Measurements from ENCODE around the gene RALGAPA2.

DNA sequence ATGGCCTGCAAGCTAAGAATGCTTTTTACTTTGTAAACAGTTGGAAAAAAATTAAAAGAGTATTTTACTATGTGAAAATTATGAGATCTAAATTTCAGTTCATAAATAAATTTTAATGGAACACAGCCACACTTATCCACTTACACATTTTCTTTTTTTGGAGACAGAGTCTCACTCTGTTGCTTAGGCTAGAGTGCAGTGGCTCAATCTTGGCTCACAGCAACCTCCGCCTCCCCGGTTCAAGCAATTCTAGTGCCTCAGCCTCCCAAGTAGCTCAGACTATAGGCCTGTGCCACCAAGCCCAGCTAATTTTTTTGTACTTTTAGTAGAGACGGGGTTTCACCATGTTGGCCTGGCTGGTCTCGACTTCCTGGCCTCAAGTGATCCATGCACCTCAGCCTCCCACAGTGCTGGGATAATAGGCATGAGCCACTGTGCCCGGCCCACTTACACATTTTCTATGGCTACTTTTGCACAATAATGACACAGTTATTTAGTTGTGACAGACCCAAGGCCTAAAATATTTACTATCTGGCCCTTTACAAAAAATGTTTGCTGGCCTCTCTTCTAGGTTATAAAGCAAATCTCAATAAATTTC is 234.9 kb downstream of the RALGAPA2 start:
- TF ChIP-seq, protein P1, sequence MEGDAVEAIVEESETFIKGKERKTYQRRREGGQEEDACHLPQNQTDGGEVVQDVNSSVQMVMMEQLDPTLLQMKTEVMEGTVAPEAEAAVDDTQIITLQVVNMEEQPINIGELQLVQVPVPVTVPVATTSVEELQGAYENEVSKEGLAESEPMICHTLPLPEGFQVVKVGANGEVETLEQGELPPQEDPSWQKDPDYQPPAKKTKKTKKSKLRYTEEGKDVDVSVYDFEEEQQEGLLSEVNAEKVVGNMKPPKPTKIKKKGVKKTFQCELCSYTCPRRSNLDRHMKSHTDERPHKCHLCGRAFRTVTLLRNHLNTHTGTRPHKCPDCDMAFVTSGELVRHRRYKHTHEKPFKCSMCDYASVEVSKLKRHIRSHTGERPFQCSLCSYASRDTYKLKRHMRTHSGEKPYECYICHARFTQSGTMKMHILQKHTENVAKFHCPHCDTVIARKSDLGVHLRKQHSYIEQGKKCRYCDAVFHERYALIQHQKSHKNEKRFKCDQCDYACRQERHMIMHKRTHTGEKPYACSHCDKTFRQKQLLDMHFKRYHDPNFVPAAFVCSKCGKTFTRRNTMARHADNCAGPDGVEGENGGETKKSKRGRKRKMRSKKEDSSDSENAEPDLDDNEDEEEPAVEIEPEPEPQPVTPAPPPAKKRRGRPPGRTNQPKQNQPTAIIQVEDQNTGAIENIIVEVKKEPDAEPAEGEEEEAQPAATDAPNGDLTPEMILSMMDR (conservative IDR thresholded peaks at IDR 0.05; ENCODE audit: low read depth in 2 of 2): no peak
- TF ChIP-seq EZH2 (IDR thresholded peaks at IDR 0.05; ENCODE audit: low read depth, unreplicated experiment) (no peak), POLR2AphosphoS5 (IDR thresholded peaks at IDR 0.05; ENCODE audit: low read depth) (no peak)
- TF ChIP-seq, protein P2, sequence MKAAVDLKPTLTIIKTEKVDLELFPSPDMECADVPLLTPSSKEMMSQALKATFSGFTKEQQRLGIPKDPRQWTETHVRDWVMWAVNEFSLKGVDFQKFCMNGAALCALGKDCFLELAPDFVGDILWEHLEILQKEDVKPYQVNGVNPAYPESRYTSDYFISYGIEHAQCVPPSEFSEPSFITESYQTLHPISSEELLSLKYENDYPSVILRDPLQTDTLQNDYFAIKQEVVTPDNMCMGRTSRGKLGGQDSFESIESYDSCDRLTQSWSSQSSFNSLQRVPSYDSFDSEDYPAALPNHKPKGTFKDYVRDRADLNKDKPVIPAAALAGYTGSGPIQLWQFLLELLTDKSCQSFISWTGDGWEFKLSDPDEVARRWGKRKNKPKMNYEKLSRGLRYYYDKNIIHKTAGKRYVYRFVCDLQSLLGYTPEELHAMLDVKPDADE (IDR thresholded peaks at IDR 0.05): no peak
